ENCODE results near the gene MPPE1.
A peak's percentile ranks its signal among the peaks of the same experiment; 100 is the strongest.
"Not testable (repeated sequence)": the region's sequence is repeated elsewhere in the genome, so short reads cannot be mapped to it uniquely, and the experiment has no call there.

The MPPE1 gene

GRCh38 chr18:11925800-11926481 lies 17.8 kb upstream of the MPPE1 start:
- DNase-seq (ENCODE audit: low read depth): no peak

- no peak for DNase-seq (ENCODE audit: low read depth)
Observed at GRCh38 chr18:11923450-11923849, 15.3 kb upstream of the MPPE1 start.

- not testable (repeated sequence) for DNase-seq (ENCODE audit: low read depth)
Observed at GRCh38 chr18:11919522-11919921, 11.4 kb upstream of the MPPE1 start.

GRCh38 chr18:11916880-11917279 lies 8.8 kb upstream of the MPPE1 start:
- not testable (repeated sequence) for DNase-seq (ENCODE audit: low read depth)

- peak; percentile 13 for DNase-seq (ENCODE audit: low read depth)
Observed at GRCh38 chr18:11909591-11910026, 1.5 kb upstream of the MPPE1 start.

GRCh38 chr18:11909061-11909455 lies 941 bp upstream of the MPPE1 start:
- DNase-seq (ENCODE audit: low read depth): no peak

GRCh38 chr18:11906926-11907874 lies 917 bp downstream of the MPPE1 start:
- DNase-seq (ENCODE audit: low read depth): no peak

GRCh38 chr18:11906176-11906575 lies 1.9 kb downstream of the MPPE1 start:
- DNase-seq (ENCODE audit: low read depth): no peak

- DNase-seq (ENCODE audit: low read depth): no peak
Observed at GRCh38 chr18:11905613-11906012, 2.5 kb downstream of the MPPE1 start.

- DNase-seq (ENCODE audit: low read depth): no peak
Observed at GRCh38 chr18:11902522-11903292, 5.4 kb downstream of the MPPE1 start.

- no peak for DNase-seq (ENCODE audit: low read depth)
Observed at GRCh38 chr18:11901826-11902438, 6.2 kb downstream of the MPPE1 start.

GRCh38 chr18:11899063-11899462 lies 9.1 kb downstream of the MPPE1 start:
- no peak for DNase-seq (ENCODE audit: low read depth)

- no peak for DNase-seq (ENCODE audit: low read depth)
Observed at GRCh38 chr18:11897781-11898180, 10.3 kb downstream of the MPPE1 start.

- DNase-seq (ENCODE audit: low read depth): not testable (repeated sequence)
Observed at GRCh38 chr18:11892438-11892837, 15.7 kb downstream of the MPPE1 start.

GRCh38 chr18:11891737-11892136 lies 16.4 kb downstream of the MPPE1 start:
- no peak for DNase-seq (ENCODE audit: low read depth)

- DNase-seq (ENCODE audit: low read depth): no peak
Observed at GRCh38 chr18:11889284-11889683, 18.8 kb downstream of the MPPE1 start.

- no peak for DNase-seq (ENCODE audit: low read depth)
Observed at GRCh38 chr18:11888726-11889125, 19.4 kb downstream of the MPPE1 start.

GRCh38 chr18:11887328-11888128 lies 20.6 kb downstream of the MPPE1 start:
- no peak for DNase-seq (ENCODE audit: low read depth)

- DNase-seq (ENCODE audit: low read depth): no peak
Observed at GRCh38 chr18:11886577-11887110, 21.5 kb downstream of the MPPE1 start.

- DNase-seq (ENCODE audit: low read depth): no peak
Observed at GRCh38 chr18:11885278-11885947, 22.7 kb downstream of the MPPE1 start.

Data from fibroblast of gingiva (primary cell).